Amygdala (tissue), 56 donors: ENCODE results near the gene ATP11B.

Experiments used
- DNase-seq, 56 donors: peaks; one replicate each; lab custom pipeline; 2025; lab: John Stamatoyannopoulos, UW

ATP11B gene

GRCh38 chr3:182941719-182942118 is 148.4 kb downstream of the ATP11B start:
- no peak for DNase-seq

GRCh38 chr3:182947888-182948287 is 154.6 kb downstream of the ATP11B start:
- no peak for DNase-seq

- DNase-seq = no peak
These were observed 155.0 kb downstream of the ATP11B start for GRCh38 chr3:182948305-182948704.

GRCh38 chr3:182949688-182950087 is 156.4 kb downstream of the ATP11B start:
- DNase-seq = no peak

GRCh38 chr3:182954553-182955235 is 161.4 kb downstream of the ATP11B start:
- no peak for DNase-seq

GRCh38 chr3:182957226-182957625 is 163.9 kb downstream of the ATP11B start:
- DNase-seq = no peak

- DNase-seq = no peak
These were observed 164.5 kb downstream of the ATP11B start for GRCh38 chr3:182957676-182958266.

- peak in 5 of 56 donors; percentile 3 to 23 (median 10) for DNase-seq
These were observed 166.4 kb downstream of the ATP11B start for GRCh38 chr3:182959474-182960350.

- peak in 15 of 56 donors; percentile 2 to 62 (median 28) for DNase-seq
These were observed 168.9 kb downstream of the ATP11B start for GRCh38 chr3:182962166-182962565.

- DNase-seq = no peak
These were observed 170.9 kb downstream of the ATP11B start for GRCh38 chr3:182964179-182964578.

GRCh38 chr3:182965861-182966366 is 172.6 kb downstream of the ATP11B start:
- DNase-seq = no peak

- no peak for DNase-seq
These were observed 174.2 kb downstream of the ATP11B start for GRCh38 chr3:182967218-182968204.

GRCh38 chr3:182969277-182969676 is 176.0 kb downstream of the ATP11B start:
- DNase-seq = no peak

GRCh38 chr3:182969853-182970252 is 176.5 kb downstream of the ATP11B start:
- DNase-seq = no peak

- DNase-seq = no peak
These were observed 177.6 kb downstream of the ATP11B start for GRCh38 chr3:182970811-182971418.
